A549 (cell line): ENCODE data around the gene SLCO3A1. TPM values are rescaled to one million over a fixed set of nuclear protein-coding genes. Genes with fewer than 3 reads are reported as not detected.

Experiments
- ATAC-seq, 2 experiments: fragments of 200-7000 bp in 1 of 2; fragments of >200 bp in 1 of 2; cut with Nextera tagmentation in 1 of 2; cut with Tn5 transposase in 1 of 2; 3 replicates each; pipeline versions ENCODE4 v1.8.0 to v1.9.1; 2018 to 2020; ENCODE audit warnings: mild to moderate bottlenecking in 1 of 2, moderate library complexity in 1 of 2
- CTCF ChIA-PET: fragments of 300-600 bp; sonication (Branson Sonifier 250); formaldehyde crosslinking; extraction: SDS; loops from one replicate; lab custom pipeline; 2021; ENCODE audit warnings: antibody characterized with exemption, inconsistent platforms; lab: Yijun Ruan, JAX
- POLR2A ChIA-PET: fragments of 350-600 bp; formaldehyde crosslinking; extraction: SDS; loops from one replicate; lab custom pipeline; 2021; ENCODE audit warnings: antibody characterized with exemption, inconsistent platforms; lab: Yijun Ruan, JAX
- DNase-seq, 2 experiments: peaks; one replicate each; pipeline versions ENCODE4 v3.0.0 to v3.0.0-alpha.2; 2011 to 2016; ENCODE audit warnings: low read depth in 1 of 2, low spot score in 1 of 2
- FAIRE-seq: peaks from 2 replicates; lab custom pipeline; 2011; peaks lifted over from hg19 to GRCh38; lab: Jason Lieb, UNC
- H3K27ac ChIP-seq, 2 experiments: fragments of >200 bp; sonication (Bioruptor Twin); formaldehyde crosslinking; 3 replicates each; pipeline ENCODE4 v1.5.1; 2016 to 2017
- H3K4me1 ChIP-seq: fragments of >200 bp; sonication (Bioruptor Twin); formaldehyde crosslinking; 3 replicates; pipeline ENCODE4 v1.6.1; 2016
- H3K4me2 ChIP-seq: fragments of >200 bp; sonication (Bioruptor Twin); formaldehyde crosslinking; 3 replicates; pipeline ENCODE4 v1.6.1; 2016
- H3K4me3 ChIP-seq: fragments of >200 bp; sonication (Bioruptor Twin); formaldehyde crosslinking; 3 replicates; pipeline ENCODE4 v1.5.1; 2016
- H3K9me3 ChIP-seq: fragments of >200 bp; sonication (Bioruptor Twin); formaldehyde crosslinking; 3 replicates; pipeline ENCODE4 v1.6.1; 2016
- CHD2 ChIP-seq: fragments of 150-350 bp; IDR thresholded peaks from 2 replicates; pipeline ENCODE4 v1.6.1; 2014; ENCODE audit warnings: low read length; ENCODE audit not compliant: partially characterized antibody
- CHD4 ChIP-seq: fragments of 200-600 bp; sonication (generic); IDR thresholded peaks from 2 replicates; pipeline ENCODE4 v1.6.1; 2016; ENCODE audit warnings: antibody characterized with exemption, mild to moderate bottlenecking, borderline replicate concordance
- CTCF ChIP-seq: fragments of >200 bp; sonication (Bioruptor Twin); formaldehyde crosslinking; IDR thresholded peaks from 3 replicates; pipeline ENCODE4 v1.5.1; 2016
- EP300 ChIP-seq, 2 experiments: fragments of >200 bp; sonication (Bioruptor Twin); formaldehyde crosslinking; IDR thresholded peaks; 2 replicates in 1 of 2; 3 replicates in 1 of 2; pipeline ENCODE4 v1.6.1; 2016 to 2017
- ESRRA ChIP-seq: fragments of 150-350 bp; IDR thresholded peaks from 2 replicates; pipeline ENCODE4 v1.6.1; 2014; ENCODE audit warnings: mild to moderate bottlenecking, low read length, borderline replicate concordance
- FOXS1 ChIP-seq: fragments of 250-450 bp; sonication (Bioruptor Pico); IDR thresholded peaks from 2 replicates; pipeline ENCODE4 v1.5.0; 2020; ENCODE audit warnings: mild to moderate bottlenecking, moderate library complexity
- HDAC2 ChIP-seq: fragments of 200-600 bp; sonication (generic); IDR thresholded peaks from 2 replicates; pipeline ENCODE4 v1.6.1; 2016
- HES2 ChIP-seq: fragments of >200 bp; sonication (Bioruptor Twin); formaldehyde crosslinking; IDR thresholded peaks from 2 replicates; pipeline ENCODE4 v1.6.1; 2016
- HEYL ChIP-seq: fragments of 250-450 bp; sonication (Bioruptor Pico); IDR thresholded peaks from 2 replicates; pipeline ENCODE4 v1.8.0; 2021; ENCODE audit warnings: mild to moderate bottlenecking, moderate library complexity
- HOXB13 ChIP-seq: fragments of 250-450 bp; sonication (Bioruptor Pico); IDR thresholded peaks from 2 replicates; pipeline ENCODE4 v1.5.0; 2020; ENCODE audit warnings: low read depth, mild to moderate bottlenecking, moderate library complexity
- HOXB5 ChIP-seq: fragments of 250-450 bp; sonication (Bioruptor Pico); IDR thresholded peaks from 2 replicates; pipeline ENCODE4 v1.5.0; 2020; ENCODE audit warnings: mild to moderate bottlenecking, moderate library complexity
- JUN ChIP-seq, 2 experiments: fragments of >200 bp; sonication (Bioruptor Twin); formaldehyde crosslinking; IDR thresholded peaks; 2 replicates in 1 of 2; 3 replicates in 1 of 2; pipeline ENCODE4 v1.6.1; 2016 to 2017
- KDM1A ChIP-seq: fragments of 200-600 bp; sonication (generic); IDR thresholded peaks from 2 replicates; pipeline ENCODE4 v1.6.1; 2016; ENCODE audit warnings: low read depth, mild to moderate bottlenecking
- PBX3 ChIP-seq: IDR thresholded peaks from 2 replicates; pipeline ENCODE4 v1.6.1; 2012
- RAD21 ChIP-seq, 2 experiments: fragments of >200 bp in 1 of 2; sonication (Bioruptor Twin) in 1 of 2; formaldehyde crosslinking in 1 of 2; IDR thresholded peaks in 1 of 2; conservative IDR thresholded peaks in 1 of 2; 2 replicates in 1 of 2; 3 replicates in 1 of 2; pipeline ENCODE4 v1.6.1; 2012 to 2018; ENCODE audit warnings: inconsistent platforms in 1 of 2
- RARB ChIP-seq: fragments of 250-450 bp; sonication (Bioruptor Pico); IDR thresholded peaks from 2 replicates; pipeline ENCODE4 v1.8.0; 2021; ENCODE audit warnings: mild to moderate bottlenecking, moderate library complexity
- SMC3 ChIP-seq: fragments of >200 bp; sonication (Bioruptor Twin); formaldehyde crosslinking; IDR thresholded peaks from 3 replicates; pipeline ENCODE4 v1.6.1; 2018; ENCODE audit warnings: inconsistent platforms
- SREBF2 ChIP-seq: fragments of 450-650 bp; IDR thresholded peaks from 2 replicates; pipeline ENCODE4 v1.6.1; 2014; ENCODE audit warnings: mild to moderate bottlenecking, moderate library complexity
- TP53 ChIP-seq: fragments of 250-450 bp; sonication (Bioruptor Pico); IDR thresholded peaks from 2 replicates; pipeline ENCODE4 v1.5.0; 2021; ENCODE audit warnings: mild to moderate bottlenecking, moderate library complexity
- ZNF302 ChIP-seq: fragments of 250-450 bp; sonication (Bioruptor Pico); IDR thresholded peaks from 2 replicates; pipeline ENCODE4 v1.9.0; 2021; ENCODE audit warnings: inconsistent platforms, mild to moderate bottlenecking, moderate library complexity
- ZSCAN20 ChIP-seq: fragments of 250-450 bp; sonication (Bioruptor Pico); IDR thresholded peaks from 2 replicates; pipeline ENCODE4 v1.8.0; 2022; ENCODE audit warnings: mild to moderate bottlenecking, moderate library complexity
- WGBS: methylation state at CpG from one replicate; pipeline ENCODE4 v1.1.6; 2017; ENCODE audit errors: missing lambda C conversion rate; 5-methylcytosine and 5-hydroxymethylcytosine counted together
- polyA plus RNA-seq, 4 experiments: library from polyadenylated mRNA; depleted of rRNA in 3 of 4; stranded (reverse); fragments of >200 nt; fragmentation: RNase III in 1 of 4; extraction: RNeasy Plus Mini Kit Qiagen cat#74134 plus additional on column Dnase treatment in 1 of 4; gene quantifications; 2 replicates in 3 of 4; 3 replicates in 1 of 4; pipeline ENCODE4 v1.2.3, GENCODE V29; 2011 to 2017

SLCO3A1 gene
- polyA plus RNA-seq, 2 of the 4 experiments (the other 2 are of a cell fraction), result 16.8 to 17.0 TPM

- Histone ChIP-seq H3K27ac (no peak overlapping the region), H3K4me3 (no peak overlapping the region), H3K9me3 (no peaks in the 10 kb centered on the region), H3K4me2 (no peak overlapping the region), H3K4me1 (peaks cover 6% of the 10 kb centered on the region; the same call in 2 of the 3 replicates)
- DNase-seq (peak in 1 of 2 experiments; percentile 66), FAIRE-seq (no peak), ATAC-seq (peak in 1 of 2 experiments; percentile 37; a peak in 3 of 6 replicates)
- WGBS, result 68% methylated on average over 3 of the region's 3 CpGs
- POLR2A ChIA-PET, result no interaction called here
- CTCF ChIA-PET, result interaction anchor here (0.6 to 17.2 kb wide), 28 partner anchors 10 to 1023 kb away, joined by 3 to 256 read pairs (median 5); partner anchors contain the start of gene SLCO3A1
- peak; percentile 17; the same call in 2 of the 3 replicates for TF ChIP-seq CTCF
- no peak for TF ChIP-seq HOXB5
These were observed 225.5 kb downstream of the SLCO3A1 start for GRCh38 chr15:92079047-92079446.

GRCh38 chr15:92079647-92080255, 226.2 kb downstream of the SLCO3A1 start:
- CTCF ChIA-PET, result interaction anchor here (0.8 to 17.2 kb wide), 16 partner anchors 10 to 961 kb away, joined by 3 to 256 read pairs (median 6); partner anchors contain the start of gene SLCO3A1
- Histone ChIP-seq H3K9me3 (no peaks in the 10 kb centered on the region), H3K4me3 (no peak overlapping the region), H3K4me1 (peaks cover under 1% of the 10 kb centered on the region; the same call in 1 of the 3 replicates), H3K4me2 (no peak overlapping the region), H3K27ac (no peak overlapping the region)
- FAIRE-seq, result no peak
- POLR2A ChIA-PET, result no interaction called here
- 95% methylated on average over 10 of the region's 10 CpGs for WGBS
- ATAC-seq, result no peak
- no peak for TF ChIP-seq HDAC2
- TF ChIP-seq JUN (IDR thresholded peaks at IDR 0.05), result no peak
- no peak for TF ChIP-seq PBX3
- no peak for TF ChIP-seq KDM1A
- no peak for TF ChIP-seq HES2
- TF ChIP-seq EP300 (IDR thresholded peaks at IDR 0.05), result no peak
- no peak for TF ChIP-seq ZNF302
- no peak for TF ChIP-seq SMC3
- TF ChIP-seq TP53, result no peak
- TF ChIP-seq FOXS1 (CRISPR knock-in tag), result no peak
- TF ChIP-seq HOXB13 (CRISPR knock-in tag), result no peak
- TF ChIP-seq ZSCAN20 (CRISPR knock-in tag), result no peak
- no peak for TF ChIP-seq HEYL (CRISPR knock-in tag)
- no peak for TF ChIP-seq CTCF
- TF ChIP-seq ESRRA, result no peak
- TF ChIP-seq CHD4, result no peak
- no peak for TF ChIP-seq CHD2
- TF ChIP-seq RAD21 (conservative IDR thresholded peaks at IDR 0.05 in 1 of 2, IDR thresholded peaks at IDR 0.05 in 1 of 2), result no peak
- TF ChIP-seq RARB (CRISPR knock-in tag), result no peak
- no peak for TF ChIP-seq SREBF2
- DNase-seq, result no peak
